T-helper 17 cell (primary cell): Measurements from ENCODE around the gene MAPK9. TPM values are rescaled to one million over a fixed set of nuclear protein-coding genes. Genes with fewer than 3 reads are reported as not detected.

Experiments used
- ATAC-seq: fragments of 150-1000 bp; cut with Tn5 transposase; 2 replicates; pipeline ENCODE4 v1.10.0; 2021; ENCODE audit warnings: mild to moderate bottlenecking, moderate library complexity
- DNase-seq, 3 donors: peaks; one replicate each; pipeline versions ENCODE4 v3.0.0 to v3.0.0-alpha.2; 2020 to 2021
- H3K9me3 ChIP-seq: one replicate; pipeline ENCODE4 v1.7.0; 2013; ENCODE audit warnings: low read length, mild to moderate bottlenecking; ENCODE audit not compliant: control insufficient read depth, poor library complexity, severe bottlenecking
- H3K27ac Mint-ChIP-seq: one replicate; pipeline ENCODE4 v1.8.0; 2022; ENCODE audit warnings: mild to moderate bottlenecking, moderate library complexity, mixed read lengths
- H3K27me3 Mint-ChIP-seq: one replicate; pipeline ENCODE4 v1.8.0; 2022; ENCODE audit warnings: mixed read lengths
- H3K36me3 Mint-ChIP-seq: one replicate; pipeline ENCODE4 v1.8.0; 2022; ENCODE audit warnings: low read depth, mixed read lengths
- H3K4me1 Mint-ChIP-seq: one replicate; pipeline ENCODE4 v1.8.0; 2022; ENCODE audit warnings: mild to moderate bottlenecking, mixed read lengths
- H3K4me3 Mint-ChIP-seq: one replicate; pipeline ENCODE4 v1.8.0; 2022; ENCODE audit warnings: mild to moderate bottlenecking, moderate library complexity, mixed read lengths
- total RNA-seq, 4 donors: library from RNA in 2 of 4; stranded (reverse) in 2 of 4; gene quantifications; one replicate each; pipeline ENCODE4 v1.2.3 and lab custom pipeline; 2022 to 2026

MAPK9 gene
- total RNA-seq, 2 donors from 2014 or later = 24.3 to 25.1 TPM

- Mint-ChIP-seq H3K4me3 (no peak overlapping the region), H3K27ac (no peak overlapping the region), H3K36me3 (peaks cover 22% of the 10 kb centered on the region), H3K27me3 (no peaks in the 10 kb centered on the region), H3K4me1 (peaks cover 21% of the 10 kb centered on the region)
- DNase-seq (no peak), ATAC-seq (no peak)
- peaks cover 4% of the 10 kb centered on the region for H3K9me3 ChIP-seq
These were observed 10.2 kb downstream of the MAPK9 start for GRCh38 chr5:180281706-180282105.

- H3K4me3 Mint-ChIP-seq = no peak overlapping the region
- H3K36me3 Mint-ChIP-seq = peaks cover 13% of the 10 kb centered on the region
- ATAC-seq = no peak
- DNase-seq = no peak
- H3K9me3 ChIP-seq = peaks cover 12% of the 10 kb centered on the region
- H3K4me1 Mint-ChIP-seq = peaks cover 2% of the 10 kb centered on the region
- H3K27ac Mint-ChIP-seq = no peak overlapping the region
- H3K27me3 Mint-ChIP-seq = no peaks in the 10 kb centered on the region
These were observed 17.2 kb downstream of the MAPK9 start for GRCh38 chr5:180274695-180275094.

GRCh38 chr5:180271221-180271620 lies 20.7 kb downstream of the MAPK9 start:
- peaks cover 3% of the 10 kb centered on the region for H3K36me3 Mint-ChIP-seq
- no peak for ATAC-seq
- no peak for DNase-seq
- no peak overlapping the region for H3K27ac Mint-ChIP-seq
- H3K27me3 Mint-ChIP-seq = no peaks in the 10 kb centered on the region
- H3K4me3 Mint-ChIP-seq = no peak overlapping the region
- H3K4me1 Mint-ChIP-seq = peaks cover 2% of the 10 kb centered on the region
- peaks cover 12% of the 10 kb centered on the region for H3K9me3 ChIP-seq

GRCh38 chr5:180259260-180259611 lies 32.6 kb downstream of the MAPK9 start:
- ATAC-seq (no peak), DNase-seq (no peak)
- Mint-ChIP-seq H3K36me3 (peaks cover 11% of the 10 kb centered on the region), H3K4me3 (no peak overlapping the region), H3K4me1 (no peaks in the 10 kb centered on the region), H3K27me3 (no peaks in the 10 kb centered on the region), H3K27ac (no peak overlapping the region)
- H3K9me3 ChIP-seq = peaks cover 34% of the 10 kb centered on the region

- Mint-ChIP-seq H3K27ac (no peak overlapping the region), H3K4me3 (no peak overlapping the region)
- H3K9me3 ChIP-seq = peaks cover 16% of the 10 kb centered on the region
These were observed 38.7 kb downstream of the MAPK9 start for GRCh38 chr5:180253036-180253824.

GRCh38 chr5:180251887-180252286 lies 40.0 kb downstream of the MAPK9 start:
- no peak for ATAC-seq
- H3K4me3 Mint-ChIP-seq = no peak overlapping the region
- no peaks in the 10 kb centered on the region for H3K27me3 Mint-ChIP-seq
- H3K27ac Mint-ChIP-seq = no peak overlapping the region
- peaks cover 6% of the 10 kb centered on the region for H3K36me3 Mint-ChIP-seq
- DNase-seq = no peak
- peaks cover 21% of the 10 kb centered on the region for H3K9me3 ChIP-seq
- H3K4me1 Mint-ChIP-seq = no peaks in the 10 kb centered on the region

More at GRCh38 chr5:180253036-180253824, 38.7 kb downstream of the MAPK9 start:
- no peaks in the 10 kb centered on the region for H3K4me1 Mint-ChIP-seq
- DNase-seq = no peak
- no peak for ATAC-seq
- no peaks in the 10 kb centered on the region for H3K27me3 Mint-ChIP-seq
- H3K36me3 Mint-ChIP-seq = peaks cover 11% of the 10 kb centered on the region

- DNase-seq = no peak
- Mint-ChIP-seq H3K4me3 (no peak overlapping the region), H3K36me3 (peaks cover 6% of the 10 kb centered on the region)
These were observed 40.7 kb downstream of the MAPK9 start for GRCh38 chr5:180251141-180251540.

GRCh38 chr5:180250329-180250728 lies 41.6 kb downstream of the MAPK9 start:
- DNase-seq (no peak), ATAC-seq (no peak)
- H3K9me3 ChIP-seq = peaks cover 19% of the 10 kb centered on the region
- H3K36me3 Mint-ChIP-seq = peaks cover 6% of the 10 kb centered on the region
- no peak overlapping the region for H3K27ac Mint-ChIP-seq
- H3K27me3 Mint-ChIP-seq = no peaks in the 10 kb centered on the region
- no peak overlapping the region for H3K4me3 Mint-ChIP-seq
- no peaks in the 10 kb centered on the region for H3K4me1 Mint-ChIP-seq

More at GRCh38 chr5:180251141-180251540, 40.7 kb downstream of the MAPK9 start:
- ATAC-seq = no peak
- H3K27ac Mint-ChIP-seq = no peak overlapping the region
- no peaks in the 10 kb centered on the region for H3K27me3 Mint-ChIP-seq
- H3K9me3 ChIP-seq = peaks cover 21% of the 10 kb centered on the region
- no peaks in the 10 kb centered on the region for H3K4me1 Mint-ChIP-seq

GRCh38 chr5:180241600-180241999 lies 50.3 kb downstream of the MAPK9 start:
- peaks cover 5% of the 10 kb centered on the region for H3K9me3 ChIP-seq
- no peak for ATAC-seq
- H3K4me1 Mint-ChIP-seq = no peaks in the 10 kb centered on the region
- no peaks in the 10 kb centered on the region for H3K27me3 Mint-ChIP-seq
- H3K27ac Mint-ChIP-seq = no peak overlapping the region
- no peak for DNase-seq
- peaks cover 12% of the 10 kb centered on the region for H3K36me3 Mint-ChIP-seq
- H3K4me3 Mint-ChIP-seq = no peak overlapping the region

- no peak for DNase-seq
- H3K4me1 Mint-ChIP-seq = no peaks in the 10 kb centered on the region
- H3K36me3 Mint-ChIP-seq = peaks cover 11% of the 10 kb centered on the region
- no peak overlapping the region for H3K27ac Mint-ChIP-seq
- no peaks in the 10 kb centered on the region for H3K27me3 Mint-ChIP-seq
- no peak for ATAC-seq
- no peak overlapping the region for H3K4me3 Mint-ChIP-seq
- peaks cover 2% of the 10 kb centered on the region for H3K9me3 ChIP-seq
These were observed 53.3 kb downstream of the MAPK9 start for GRCh38 chr5:180238631-180239030.

- Mint-ChIP-seq H3K4me1 (no peaks in the 10 kb centered on the region), H3K36me3 (peaks cover 11% of the 10 kb centered on the region), H3K27ac (no peak overlapping the region), H3K27me3 (no peaks in the 10 kb centered on the region), H3K4me3 (no peak overlapping the region)
- H3K9me3 ChIP-seq = no peaks in the 10 kb centered on the region
- ATAC-seq (no peak), DNase-seq (no peak)
These were observed 56.0 kb downstream of the MAPK9 start for GRCh38 chr5:180235846-180236245.

GRCh38 chr5:180235077-180235476 lies 56.8 kb downstream of the MAPK9 start:
- Mint-ChIP-seq H3K4me3 (no peak overlapping the region), H3K36me3 (peaks cover 11% of the 10 kb centered on the region), H3K27me3 (no peaks in the 10 kb centered on the region), H3K4me1 (no peaks in the 10 kb centered on the region), H3K27ac (no peak overlapping the region)
- DNase-seq = no peak
- ATAC-seq = no peak
- H3K9me3 ChIP-seq = no peaks in the 10 kb centered on the region

- H3K9me3 ChIP-seq = no peaks in the 10 kb centered on the region
- Mint-ChIP-seq H3K27ac (no peak overlapping the region), H3K36me3 (peaks cover 11% of the 10 kb centered on the region), H3K4me1 (no peaks in the 10 kb centered on the region), H3K27me3 (no peaks in the 10 kb centered on the region), H3K4me3 (no peak overlapping the region)
- ATAC-seq (no peak), DNase-seq (no peak)
These were observed 57.6 kb downstream of the MAPK9 start for GRCh38 chr5:180234271-180234670.

GRCh38 chr5:180233729-180234128 lies 58.2 kb downstream of the MAPK9 start:
- H3K9me3 ChIP-seq = no peaks in the 10 kb centered on the region
- Mint-ChIP-seq H3K4me3 (no peak overlapping the region), H3K27me3 (no peaks in the 10 kb centered on the region), H3K36me3 (peaks cover 11% of the 10 kb centered on the region), H3K4me1 (no peaks in the 10 kb centered on the region), H3K27ac (no peak overlapping the region)
- no peak for ATAC-seq
- DNase-seq = no peak
